ENCODE measurements around the gene ATPAF2. TPM values are rescaled to one million over a fixed set of nuclear protein-coding genes. Genes with fewer than 3 reads are reported as not detected.

ATPAF2 gene
- 25.5 TPM for total RNA-seq

GRCh38 chr17:18038861-18039534 lies at the start of gene ATPAF2, which contains the start of gene GID4:
Gene ATPAF2, minus strand, starts transcription at chr17:18039168. Its CDS starts 155 bp downstream, at chr17:18039013.
Gene GID4, plus strand, starts transcription at chr17:18039408. Its CDS starts 57 bp downstream, at chr17:18039465.

DNA sequence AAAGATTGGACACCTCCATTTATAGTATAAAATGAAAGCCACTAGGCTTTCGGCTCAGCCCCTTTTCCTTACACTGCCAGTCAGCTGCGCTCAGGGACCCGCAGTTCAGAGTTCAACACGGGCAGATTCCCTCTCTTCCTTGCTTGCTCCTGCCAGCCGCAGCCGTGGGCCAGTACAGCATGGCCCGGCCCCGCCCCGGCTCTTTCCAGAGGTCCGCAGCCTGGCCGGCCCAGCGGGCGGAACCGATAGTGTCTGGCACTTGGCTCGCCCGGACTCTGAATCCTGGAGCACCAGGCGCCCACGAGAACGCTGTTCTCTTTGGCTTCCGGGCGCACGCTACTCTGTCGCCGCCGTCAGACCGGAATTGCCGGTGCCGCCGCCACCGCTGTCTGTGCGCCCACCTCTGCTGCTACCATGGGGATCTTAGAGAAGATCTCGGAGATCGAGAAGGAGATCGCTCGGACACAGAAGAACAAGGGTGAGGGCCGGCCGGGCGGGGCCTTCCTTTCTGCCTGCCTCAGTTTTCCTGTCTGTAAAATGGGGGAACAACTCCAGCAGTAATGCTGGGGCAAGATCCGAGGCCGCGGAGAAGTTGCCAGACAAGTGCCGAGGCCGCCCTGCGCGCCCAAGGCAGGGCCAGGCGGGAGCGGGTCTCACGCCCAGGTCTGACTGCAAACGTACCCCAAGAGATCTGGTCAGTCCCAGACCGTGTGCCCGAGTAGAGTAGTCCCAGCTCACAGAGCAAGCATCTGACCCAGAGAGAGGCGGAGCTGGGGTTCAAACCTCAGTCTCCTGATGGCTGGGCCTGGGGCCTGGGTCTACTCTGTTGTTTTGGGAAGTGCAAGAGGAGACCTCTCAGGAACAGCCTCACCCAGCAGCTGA lies 48.9 kb upstream of the ATPAF2 start, which contains the start of gene DRG2:
TSS of gene DRG2 (plus strand) at position 339 of the 882 bp plus-strand sequence. CDS start at position 415, 76 bp downstream.

GRCh38 chr17:17972126-17972951 lies 66.6 kb downstream of the ATPAF2 start, which contains the start of the genes DRC3 and TOM1L2:
Gene DRC3, plus strand, starts transcription at chr17:17972862. Its CDS starts 4,737 bp downstream, at chr17:17977599.
Gene TOM1L2, minus strand, starts transcription at chr17:17972400. Its CDS starts 87 bp downstream, at chr17:17972313.

Other genes with a start within 250 kb of the ATPAF2 start
- 67.8 TPM for gene SREBF1, start 202.2 kb downstream of the ATPAF2 start, total RNA-seq
- gene TOM1L2, start 66.8 kb downstream of the ATPAF2 start, total RNA-seq = 34.0 TPM
- 12.6 TPM for gene DRC3, start 66.3 kb downstream of the ATPAF2 start, total RNA-seq
- 8.1 TPM for gene GID4, start 240 bp upstream of the ATPAF2 start, total RNA-seq
- 38.5 TPM for gene DRG2, start 48.8 kb upstream of the ATPAF2 start, total RNA-seq
- gene MYO15A, start 69.6 kb upstream of the ATPAF2 start, total RNA-seq = 2.2 TPM
- 87.3 TPM for gene ALKBH5, start 144.7 kb upstream of the ATPAF2 start, total RNA-seq
- gene LLGL1, start 186.5 kb upstream of the ATPAF2 start, total RNA-seq = 41.2 TPM
- 152 TPM for gene FLII, start 219.6 kb upstream of the ATPAF2 start, total RNA-seq
- gene MIEF2, start 221.5 kb upstream of the ATPAF2 start, total RNA-seq = 29.6 TPM